Measurements from ENCODE around the gene LPXN.

DNA sequence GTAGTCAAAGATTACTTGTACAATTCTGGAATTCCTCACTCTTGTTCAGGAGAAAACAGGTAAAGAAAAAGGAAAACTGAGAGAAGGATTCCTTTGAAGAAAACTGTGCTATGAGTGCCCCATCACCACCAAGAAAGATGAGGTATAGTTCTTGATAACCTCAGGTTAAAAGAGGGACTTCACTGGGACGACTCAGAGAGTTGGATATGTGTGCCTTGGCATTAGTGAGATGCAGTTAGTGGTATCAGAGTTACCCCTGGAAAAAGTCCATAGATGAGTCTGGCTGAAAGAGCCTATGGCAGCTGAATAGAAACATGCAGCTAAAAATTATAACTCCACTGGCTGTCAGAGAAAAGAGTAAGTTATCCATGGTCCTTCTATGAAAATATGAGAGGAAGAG is 28.8 kb downstream of the LPXN start:
- TF ChIP-seq, protein P1, sequence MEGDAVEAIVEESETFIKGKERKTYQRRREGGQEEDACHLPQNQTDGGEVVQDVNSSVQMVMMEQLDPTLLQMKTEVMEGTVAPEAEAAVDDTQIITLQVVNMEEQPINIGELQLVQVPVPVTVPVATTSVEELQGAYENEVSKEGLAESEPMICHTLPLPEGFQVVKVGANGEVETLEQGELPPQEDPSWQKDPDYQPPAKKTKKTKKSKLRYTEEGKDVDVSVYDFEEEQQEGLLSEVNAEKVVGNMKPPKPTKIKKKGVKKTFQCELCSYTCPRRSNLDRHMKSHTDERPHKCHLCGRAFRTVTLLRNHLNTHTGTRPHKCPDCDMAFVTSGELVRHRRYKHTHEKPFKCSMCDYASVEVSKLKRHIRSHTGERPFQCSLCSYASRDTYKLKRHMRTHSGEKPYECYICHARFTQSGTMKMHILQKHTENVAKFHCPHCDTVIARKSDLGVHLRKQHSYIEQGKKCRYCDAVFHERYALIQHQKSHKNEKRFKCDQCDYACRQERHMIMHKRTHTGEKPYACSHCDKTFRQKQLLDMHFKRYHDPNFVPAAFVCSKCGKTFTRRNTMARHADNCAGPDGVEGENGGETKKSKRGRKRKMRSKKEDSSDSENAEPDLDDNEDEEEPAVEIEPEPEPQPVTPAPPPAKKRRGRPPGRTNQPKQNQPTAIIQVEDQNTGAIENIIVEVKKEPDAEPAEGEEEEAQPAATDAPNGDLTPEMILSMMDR (IDR thresholded peaks at IDR 0.05) = no peak
- no peak for TF ChIP-seq POLR2A (IDR thresholded peaks at IDR 0.05)
- no peak for TF ChIP-seq POLR2AphosphoS5 (IDR thresholded peaks at IDR 0.05)
